RWPE1 (cell line): ENCODE measurements around the gene WRAP73.
"Not testable (repeated sequence)": the region's sequence is repeated elsewhere in the genome, so short reads cannot be mapped to it uniquely, and the experiment has no call there.

ENCODE experiments used
- CTCF ChIA-PET: fragments of 350-600 bp; sonication (Branson Sonifier 250); formaldehyde crosslinking; extraction: SDS; loops from one replicate; lab custom pipeline; 2021; lab: Yijun Ruan, JAX
- POLR2A ChIA-PET: fragments of 400-600 bp; formaldehyde crosslinking; extraction: SDS; loops from one replicate; lab custom pipeline; 2020; ENCODE audit warnings: antibody characterized with exemption; ENCODE audit not compliant: low non-redundant PET; lab: Yijun Ruan, JAX
- DNase-seq: peaks from one replicate; pipeline ENCODE4 v3.0.0; 2012; ENCODE audit warnings: low spot score
- H3K27ac ChIP-seq: fragments of 450-650 bp; 2 replicates; pipeline ENCODE4 v1.5.1; 2017
- CTCF ChIP-seq: fragments of 450-650 bp; conservative IDR thresholded peaks from 2 replicates; pipeline ENCODE4 v1.5.1; 2017; ENCODE audit warnings: low read depth, mild to moderate bottlenecking

WRAP73 gene

GRCh38 chr1:3624200-3625136 is 25.4 kb downstream of the WRAP73 start, which contains the start of gene TPRG1L:
TPRG1L (plus strand) TSS chr1:3625015; CDS start chr1:3625073, 58 bp downstream.
- DNase-seq, result peak; percentile 99
- ChIA-PET CTCF (interaction anchor here (0.7 to 1.8 kb wide), 5 partner anchors 59 to 1335 kb away, joined by 3 to 8 read pairs (median 3); no protein-coding TSS in a partner anchor), POLR2A (no interaction called here)
- TF ChIP-seq CTCF, result no peak
- H3K27ac ChIP-seq, result peak within 1 kb of the TSS; percentile 80

GRCh38 chr1:3623441-3624199 is 26.3 kb downstream of the WRAP73 start:
- ChIA-PET CTCF (interaction anchor here (0.7 to 1.8 kb wide), 6 partner anchors 59 to 1335 kb away, joined by 3 to 8 read pairs (median 4); no protein-coding TSS in a partner anchor), POLR2A (no interaction called here)
- no peak for TF ChIP-seq CTCF
- peak overlapping the region; percentile 80 for H3K27ac ChIP-seq
- DNase-seq, result peak; percentile 24

GRCh38 chr1:3622102-3622501 is 27.8 kb downstream of the WRAP73 start:
- CTCF ChIA-PET, result interaction anchor here (0.6 to 2.5 kb wide), 5 partner anchors 57 to 169 kb away, joined by 3 to 18 read pairs (median 5); no protein-coding TSS in a partner anchor
- H3K27ac ChIP-seq, POLR2A ChIA-PET, DNase-seq: not testable (repeated sequence)

- H3K27ac ChIP-seq, DNase-seq, POLR2A ChIA-PET: not testable (repeated sequence)
- TF ChIP-seq CTCF, result peak; percentile 79
- CTCF ChIA-PET, result interaction anchor here (0.6 to 4.6 kb wide), 8 partner anchors 56 to 168 kb away, joined by 3 to 46 read pairs (median 5); partner anchors contain the start of gene ARHGEF16
Observed at GRCh38 chr1:3621151-3621671, 28.7 kb downstream of the WRAP73 start.

GRCh38 chr1:3620708-3621107 is 29.2 kb downstream of the WRAP73 start:
- H3K27ac ChIP-seq, result no peak overlapping the region
- TF ChIP-seq CTCF, result no peak
- no peak for DNase-seq
- ChIA-PET POLR2A (no interaction called here), CTCF (interaction anchor here (0.8 to 4.6 kb wide), 7 partner anchors 56 to 167 kb away, joined by 3 to 46 read pairs (median 5); partner anchors contain the start of gene ARHGEF16)

GRCh38 chr1:3618881-3619671 is 30.8 kb downstream of the WRAP73 start:
- ChIA-PET POLR2A (interaction anchor here (0.6 kb wide), 1 partner anchor 33 kb away, joined by 3 read pairs; no protein-coding TSS in a partner anchor), CTCF (interaction anchor here (0.6 to 4.6 kb wide), 31 partner anchors 10 to 165 kb away, joined by 3 to 46 read pairs (median 4); partner anchors contain the start of gene ARHGEF16)
- DNase-seq, result peak; percentile 81
- no peak overlapping the region for H3K27ac ChIP-seq
- peak; percentile 83 for TF ChIP-seq CTCF
